HG03064 (cell line): ENCODE measurements around the gene PXDN.
"Not testable (repeated sequence)": the region's sequence is repeated elsewhere in the genome, so short reads cannot be mapped to it uniquely, and the experiment has no call there.

ENCODE experiments used
- ATAC-seq: cut with Tn5 transposase; IDR thresholded peaks from one replicate; pipeline ENCODE4 v1.9.1; 2021; ENCODE audit warnings: low read depth; ENCODE audit not compliant: unreplicated experiment

Gene PXDN

GRCh38 chr2:1727101-1727771 is 17.1 kb downstream of the PXDN start:
- no peak for ATAC-seq

GRCh38 chr2:1726558-1726957 is 17.8 kb downstream of the PXDN start:
- no peak for ATAC-seq

- not testable (repeated sequence) for ATAC-seq
Measured at GRCh38 chr2:1724351-1724750, 20.0 kb downstream of the PXDN start.

- no peak for ATAC-seq
Measured at GRCh38 chr2:1723397-1724042, 20.8 kb downstream of the PXDN start.

GRCh38 chr2:1722692-1723091 is 21.6 kb downstream of the PXDN start:
- no peak for ATAC-seq

GRCh38 chr2:1721706-1722646 is 22.3 kb downstream of the PXDN start:
- ATAC-seq = no peak

GRCh38 chr2:1718339-1719220 is 25.7 kb downstream of the PXDN start:
- no peak for ATAC-seq

- no peak for ATAC-seq
Measured at GRCh38 chr2:1717113-1717512, 27.2 kb downstream of the PXDN start.

GRCh38 chr2:1716441-1716840 is 27.9 kb downstream of the PXDN start:
- ATAC-seq = no peak

- ATAC-seq = not testable (repeated sequence)
Measured at GRCh38 chr2:1716014-1716305, 28.4 kb downstream of the PXDN start.

- ATAC-seq = no peak
Measured at GRCh38 chr2:1715184-1716013, 28.9 kb downstream of the PXDN start.

GRCh38 chr2:1714291-1715064 is 29.8 kb downstream of the PXDN start:
- ATAC-seq = no peak

GRCh38 chr2:1713839-1714236 is 30.5 kb downstream of the PXDN start:
- no peak for ATAC-seq

GRCh38 chr2:1713142-1713838 is 31.0 kb downstream of the PXDN start:
- ATAC-seq = no peak

- ATAC-seq = no peak
Measured at GRCh38 chr2:1709946-1710560, 34.3 kb downstream of the PXDN start.

- ATAC-seq = no peak
Measured at GRCh38 chr2:1709335-1709605, 35.0 kb downstream of the PXDN start.

- ATAC-seq = no peak
Measured at GRCh38 chr2:1708476-1709334, 35.6 kb downstream of the PXDN start.
